HT-29 (cell line): ENCODE results near the gene TTC9B. TPM values are rescaled to one million over a fixed set of nuclear protein-coding genes. Genes with fewer than 3 reads are reported as not detected.

Experiments
- DNase-seq: peaks from one replicate; pipeline ENCODE4 v3.0.0-alpha.2; 2015; ENCODE audit warnings: low spot score
- total RNA-seq: library from RNA; depleted of rRNA; stranded (reverse); fragments of >200 nt; shearing (Covaris generic); gene quantifications from 2 replicates; pipeline ENCODE4 v1.2.3, GENCODE V29; 2014

TTC9B gene
- total RNA-seq, 1 experiment from 2014 or later = 0.94 TPM

- DNase-seq = no peak
These were observed 29.6 kb upstream of the TTC9B start for GRCh38 chr19:40247735-40248262.

GRCh38 chr19:40247178-40247577 lies 29.0 kb upstream of the TTC9B start:
- DNase-seq = no peak

GRCh38 chr19:40246292-40247073 lies 28.3 kb upstream of the TTC9B start:
- no peak for DNase-seq

- DNase-seq = no peak
These were observed 27.4 kb upstream of the TTC9B start for GRCh38 chr19:40245506-40246128.

GRCh38 chr19:40244579-40245317 lies 26.6 kb upstream of the TTC9B start:
- no peak for DNase-seq

- no peak for DNase-seq
These were observed 25.0 kb upstream of the TTC9B start for GRCh38 chr19:40243181-40243580.

- DNase-seq = no peak
These were observed 24.3 kb upstream of the TTC9B start for GRCh38 chr19:40242480-40242879.

- DNase-seq = no peak
These were observed 23.7 kb upstream of the TTC9B start for GRCh38 chr19:40241809-40242384.

GRCh38 chr19:40241125-40241808 lies 23.1 kb upstream of the TTC9B start:
- DNase-seq = no peak

- DNase-seq = no peak
These were observed 22.1 kb upstream of the TTC9B start for GRCh38 chr19:40240332-40240731.

GRCh38 chr19:40239415-40240226 lies 21.4 kb upstream of the TTC9B start:
- DNase-seq = no peak

GRCh38 chr19:40238775-40239174 lies 20.6 kb upstream of the TTC9B start:
- DNase-seq = no peak

GRCh38 chr19:40237791-40238190 lies 19.6 kb upstream of the TTC9B start:
- no peak for DNase-seq

- DNase-seq = no peak
These were observed 18.2 kb upstream of the TTC9B start for GRCh38 chr19:40236366-40236765.

- DNase-seq = no peak
These were observed 17.8 kb upstream of the TTC9B start for GRCh38 chr19:40236026-40236355.

- no peak for DNase-seq
These were observed 17.2 kb upstream of the TTC9B start for GRCh38 chr19:40235238-40236025.

- DNase-seq = no peak
These were observed 16.4 kb upstream of the TTC9B start for GRCh38 chr19:40234429-40235237.

GRCh38 chr19:40233811-40234389 lies 15.7 kb upstream of the TTC9B start:
- no peak for DNase-seq
